GM19455 (cell line): ENCODE data around the gene LMBR1.
"Not testable (repeated sequence)": the region's sequence is repeated elsewhere in the genome, so short reads cannot be mapped to it uniquely, and the experiment has no call there.

Experiments used
- ATAC-seq: cut with Tn5 transposase; IDR thresholded peaks from one replicate; pipeline ENCODE4 v1.9.1; 2021; ENCODE audit not compliant: unreplicated experiment

Gene LMBR1

DNA sequence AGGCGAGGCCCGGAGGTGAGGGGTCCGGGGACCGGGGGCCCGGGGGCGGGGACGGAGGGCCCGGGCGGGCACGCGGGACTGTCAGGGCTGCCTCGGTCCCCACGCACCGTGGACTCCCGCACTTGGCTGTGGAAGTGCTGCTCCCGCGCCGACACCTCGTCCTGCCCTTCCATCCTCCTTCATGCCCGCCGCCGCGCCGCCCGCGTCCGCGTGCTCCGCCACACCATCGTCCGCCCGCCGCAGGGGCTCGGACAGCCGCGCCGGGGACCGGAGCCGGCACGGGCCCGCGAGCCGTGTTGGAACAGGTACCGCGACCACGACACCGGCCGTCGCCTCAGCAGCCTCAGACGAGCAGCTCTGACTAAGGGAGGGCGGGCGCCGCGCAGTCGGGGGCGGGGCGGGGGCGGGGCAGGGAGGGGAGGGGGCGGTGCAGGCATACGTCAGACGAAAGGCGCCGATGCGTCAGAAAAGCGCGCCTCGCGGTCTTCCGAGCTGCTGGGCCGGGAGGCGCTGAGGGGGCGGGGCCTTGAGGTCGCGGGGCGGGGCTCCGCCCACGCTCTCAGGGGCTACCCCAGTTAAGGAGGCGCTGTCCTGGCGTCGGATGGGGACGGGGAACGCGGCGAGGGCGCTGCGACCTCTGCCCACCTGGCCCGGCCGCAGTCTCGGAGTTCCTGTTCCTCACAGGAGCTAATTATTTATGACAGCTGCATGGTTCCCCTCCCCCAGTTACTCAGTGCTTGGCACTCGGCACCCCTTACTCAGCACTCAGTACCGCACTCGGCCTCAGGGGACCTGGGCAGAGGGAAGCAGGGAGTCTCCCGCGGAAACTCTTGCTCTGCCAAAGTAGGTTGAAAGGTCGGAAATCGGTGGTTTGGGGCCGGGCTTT, at the start of gene LMBR1:
Gene LMBR1, minus strand, starts transcription at position 363 of the 886 bp plus-strand sequence. Its CDS starts 190 bp downstream, at position 173.
- peak; percentile 83 for ATAC-seq

DNA sequence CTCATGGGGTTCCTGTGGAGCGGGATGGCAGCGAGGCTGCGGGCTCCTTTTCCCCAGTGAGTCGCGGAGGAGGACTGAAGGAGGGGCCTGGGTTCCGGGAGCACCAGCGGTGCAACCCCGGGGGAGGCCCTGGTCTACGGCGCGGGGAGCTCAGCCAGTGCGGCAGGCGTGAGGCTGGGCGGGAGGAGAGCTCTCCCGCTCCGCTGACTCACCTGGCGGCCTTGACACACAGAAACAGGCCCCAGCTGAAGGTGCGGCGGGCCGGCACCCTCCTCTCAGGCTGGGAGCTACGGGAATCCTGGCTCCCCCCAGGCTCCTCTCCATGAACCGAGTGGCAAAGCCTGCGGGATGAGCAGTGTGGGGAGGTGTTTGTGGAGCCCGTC, 49.7 kb upstream of the LMBR1 start:
- ATAC-seq: no peak

DNA sequence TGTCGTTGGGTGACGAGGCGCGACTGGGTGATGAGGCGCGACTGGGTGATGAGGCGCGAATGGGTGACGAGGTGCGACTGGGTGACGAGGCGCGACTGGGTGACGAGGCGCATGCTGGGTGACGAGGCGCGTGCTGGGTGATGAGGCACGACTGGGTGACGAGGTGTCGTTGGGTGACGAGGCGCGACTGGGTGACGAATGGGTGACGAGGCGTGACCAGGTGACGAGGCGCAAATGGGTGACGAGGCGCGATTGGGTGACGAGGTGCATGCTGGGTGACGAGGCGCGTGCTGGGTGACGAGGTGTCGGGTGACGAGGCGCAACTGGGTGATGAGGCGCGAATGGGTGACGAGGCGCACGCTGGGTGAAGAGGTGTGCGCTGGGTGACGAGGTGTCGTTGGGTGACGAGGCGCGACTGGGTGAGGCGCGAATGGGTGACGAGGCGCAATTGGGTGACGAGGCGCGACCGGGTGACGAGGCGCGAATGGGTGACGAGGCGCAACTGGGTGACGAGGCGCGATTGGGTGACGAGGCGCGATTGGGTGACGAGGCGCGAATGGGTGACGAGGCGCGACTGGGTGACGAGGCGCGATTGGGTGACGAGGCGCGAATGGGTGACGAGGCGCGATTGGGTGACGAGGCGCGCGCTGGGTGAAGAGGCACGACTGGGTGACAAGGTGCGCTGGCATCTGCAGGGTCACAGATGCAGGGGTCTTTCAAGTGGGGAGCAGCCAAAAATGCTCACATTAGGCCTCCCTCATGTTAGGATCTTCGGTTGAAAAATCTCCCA, 48.6 kb upstream of the LMBR1 start:
- no peak for ATAC-seq

DNA sequence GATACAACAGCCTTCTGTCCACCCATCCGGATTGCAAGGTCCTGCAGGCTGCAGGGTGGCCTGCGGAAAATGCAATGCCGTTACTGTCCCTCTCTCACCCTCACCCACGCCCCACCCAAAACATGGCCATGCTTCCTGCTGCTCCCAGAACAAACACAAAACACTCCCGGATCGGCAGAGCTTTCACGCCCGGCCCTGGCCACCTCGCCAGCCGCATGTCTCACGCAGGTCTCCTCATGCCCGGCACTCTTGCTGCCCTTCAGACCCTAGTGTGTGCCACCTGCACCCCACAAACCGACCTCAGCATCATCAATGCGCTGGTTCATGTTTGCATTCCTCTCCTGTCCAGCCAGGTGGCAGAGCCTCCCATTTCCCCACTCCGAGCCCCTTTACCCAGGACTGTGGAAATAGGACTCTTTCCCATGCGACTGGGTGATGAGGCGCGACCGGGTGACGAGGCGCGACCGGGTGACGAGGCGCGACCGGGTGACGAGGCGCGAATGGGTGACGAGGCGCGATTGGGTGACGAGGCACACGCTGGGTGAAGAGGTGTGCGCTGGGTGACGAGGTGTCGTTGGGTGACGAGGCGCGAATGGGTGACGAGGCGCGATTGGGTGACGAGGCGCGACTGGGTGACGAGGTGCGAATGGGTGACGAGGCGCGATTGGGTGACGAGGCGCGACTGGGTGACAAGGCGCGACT, 47.6 kb upstream of the LMBR1 start:
- no peak for ATAC-seq

- not testable (repeated sequence) for ATAC-seq
These were observed 43.8 kb upstream of the LMBR1 start for GRCh38 chr7:156936766-156937165.

- no peak for ATAC-seq
These were observed 42.3 kb upstream of the LMBR1 start for GRCh38 chr7:156935250-156935649.

DNA sequence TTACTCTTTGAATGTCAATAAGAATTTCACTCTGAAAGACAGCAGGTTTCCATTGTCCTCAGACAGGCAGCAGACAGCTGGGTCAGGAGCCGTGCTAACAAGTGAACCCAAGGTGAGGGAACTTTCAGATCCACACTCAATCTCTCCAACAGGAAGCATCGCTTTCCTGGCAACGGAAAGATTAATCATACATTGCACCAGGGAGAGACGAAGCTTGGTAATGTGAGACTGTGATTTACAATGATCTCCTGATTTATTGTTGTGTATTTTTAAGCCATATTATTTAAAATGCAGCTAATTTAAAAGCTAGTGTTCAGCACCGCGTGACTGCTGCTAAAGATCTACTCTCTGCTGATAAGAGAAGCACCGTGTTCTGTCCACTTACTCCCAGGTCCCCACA, 39.0 kb upstream of the LMBR1 start:
- no peak for ATAC-seq

- ATAC-seq: no peak
These were observed 37.0 kb upstream of the LMBR1 start for GRCh38 chr7:156929789-156930539.

GRCh38 chr7:156928406-156928747, 35.4 kb upstream of the LMBR1 start:
- no peak for ATAC-seq

GRCh38 chr7:156927571-156928405, 34.8 kb upstream of the LMBR1 start:
- no peak for ATAC-seq

DNA sequence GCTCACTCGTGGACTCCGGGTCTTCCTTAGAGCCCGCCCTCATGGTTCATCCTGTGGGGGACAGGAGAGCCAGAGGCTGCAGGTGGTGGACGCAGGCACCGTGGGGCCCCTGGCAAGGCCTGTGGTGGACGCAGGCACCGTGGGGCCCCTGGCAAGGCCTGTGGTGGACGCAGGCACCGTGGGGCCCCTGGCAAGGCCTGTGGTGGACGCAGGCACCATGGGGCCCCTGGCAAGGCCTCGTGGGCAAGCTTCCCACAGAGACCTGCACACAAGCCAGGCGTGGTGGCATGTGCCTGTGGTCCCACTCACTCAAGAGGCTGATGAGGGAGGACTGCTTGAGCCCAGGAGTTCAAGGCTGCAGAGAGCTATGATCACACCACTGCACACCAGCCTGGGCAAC, 32.8 kb upstream of the LMBR1 start:
- ATAC-seq: not testable (repeated sequence)

DNA sequence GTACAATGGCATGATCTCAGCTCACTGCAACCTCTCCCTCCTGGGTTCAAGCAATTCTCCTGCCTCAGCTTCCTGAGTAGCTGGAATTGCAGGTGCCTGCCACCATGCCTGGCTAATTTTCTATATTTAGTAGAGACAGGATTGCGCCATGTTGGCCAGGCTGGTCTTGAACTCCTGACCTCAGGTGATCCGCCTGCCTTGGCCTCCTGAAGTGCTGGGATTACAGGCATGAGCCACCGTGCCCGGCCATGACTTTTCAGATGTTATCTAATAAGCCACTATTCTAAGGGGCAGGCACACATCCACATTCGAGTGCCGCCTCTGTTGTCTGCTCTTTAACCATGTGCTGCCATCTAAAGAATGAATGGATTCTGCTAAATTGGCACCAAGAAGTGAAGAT, 29.3 kb upstream of the LMBR1 start:
- ATAC-seq: not testable (repeated sequence)

DNA sequence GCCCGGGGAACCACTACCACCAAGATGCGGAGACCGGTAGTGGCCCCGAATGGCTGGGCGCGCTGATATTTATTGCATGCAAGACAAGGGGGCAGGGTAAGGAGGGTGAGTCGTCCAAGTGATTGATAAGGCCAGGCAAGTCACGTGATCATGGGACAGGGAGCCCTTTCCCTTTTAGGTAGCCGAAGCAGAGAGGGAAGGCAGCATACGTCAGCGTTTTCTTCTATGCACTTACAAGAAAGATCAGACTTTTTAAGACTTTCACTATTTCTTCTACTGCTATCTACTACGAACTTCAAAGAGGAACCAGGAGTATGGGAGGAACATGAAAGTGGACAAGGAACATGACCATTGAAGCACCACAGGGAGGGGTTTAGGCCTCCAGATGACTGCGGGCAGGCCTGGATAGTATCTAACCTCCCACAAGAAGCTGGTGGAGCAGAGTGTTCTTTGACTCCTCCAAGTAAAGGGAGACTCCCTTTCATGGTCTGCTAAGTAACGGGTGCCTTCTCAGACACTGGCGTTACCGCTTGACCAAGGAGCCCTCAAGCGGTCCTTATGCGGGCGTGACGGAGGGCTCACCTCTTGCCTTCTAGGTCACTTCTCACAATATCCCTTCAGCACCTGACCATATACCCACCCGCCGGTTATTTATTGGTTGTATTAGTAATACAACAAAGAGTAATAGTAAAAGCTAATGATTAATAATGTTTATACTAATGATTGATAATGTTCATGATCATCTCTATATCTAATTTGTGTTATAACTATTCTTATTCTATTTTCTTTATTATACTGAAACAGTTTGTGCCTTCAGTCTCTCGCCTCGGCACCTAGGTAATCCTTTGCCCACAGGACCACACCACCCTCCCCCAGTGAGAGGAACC, 27.7 kb upstream of the LMBR1 start:
- ATAC-seq: not testable (repeated sequence)

DNA sequence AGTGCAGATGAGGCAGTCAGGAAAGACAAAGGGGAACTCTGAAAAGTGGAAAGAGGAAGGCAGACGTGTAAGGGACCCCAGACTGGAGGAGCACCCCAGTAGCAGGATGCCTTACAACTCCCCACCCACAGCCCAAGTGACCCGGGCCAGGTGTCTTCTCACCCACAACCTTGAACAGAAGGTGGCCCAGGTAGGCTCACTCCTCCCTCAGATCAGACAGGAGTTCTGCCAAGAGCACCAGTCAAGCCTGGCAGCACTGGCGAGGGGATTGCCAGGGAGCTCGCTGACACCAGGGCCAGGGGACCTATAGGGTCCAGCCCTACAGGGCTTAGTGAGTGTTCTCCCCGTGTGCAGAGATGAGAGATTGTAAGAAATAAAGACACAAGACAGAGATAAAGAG, 27.1 kb upstream of the LMBR1 start:
- no peak for ATAC-seq

DNA sequence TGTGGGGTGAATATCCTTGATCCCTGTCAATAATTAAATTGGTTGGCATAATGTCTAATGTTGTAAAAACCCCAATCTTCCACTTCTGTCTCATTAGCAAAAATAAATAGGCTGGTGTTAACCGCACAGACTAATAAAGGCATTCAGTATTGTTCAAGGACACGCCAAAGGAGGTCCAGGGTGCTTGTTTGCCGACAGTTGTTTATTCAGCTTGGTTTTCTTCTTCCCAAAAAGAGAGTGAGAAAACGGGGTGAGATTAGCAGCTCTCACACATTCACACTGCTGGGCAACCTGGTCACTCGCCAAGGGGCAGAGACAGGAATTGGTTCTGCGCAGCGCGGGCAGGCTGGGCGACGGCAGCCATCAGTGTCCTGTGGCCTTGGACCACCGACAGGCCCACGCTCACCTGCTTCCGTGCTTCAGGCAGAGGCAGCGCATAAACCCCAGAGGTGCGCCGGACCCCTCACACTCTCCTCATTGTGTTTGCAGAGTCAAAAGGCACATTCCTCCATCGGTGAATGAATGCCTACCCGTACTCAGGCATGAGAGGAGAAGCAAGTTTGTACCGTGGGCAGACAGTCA, 26.2 kb upstream of the LMBR1 start:
- ATAC-seq: no peak

- no peak for ATAC-seq
These were observed 25.7 kb upstream of the LMBR1 start for GRCh38 chr7:156918635-156919034.

DNA sequence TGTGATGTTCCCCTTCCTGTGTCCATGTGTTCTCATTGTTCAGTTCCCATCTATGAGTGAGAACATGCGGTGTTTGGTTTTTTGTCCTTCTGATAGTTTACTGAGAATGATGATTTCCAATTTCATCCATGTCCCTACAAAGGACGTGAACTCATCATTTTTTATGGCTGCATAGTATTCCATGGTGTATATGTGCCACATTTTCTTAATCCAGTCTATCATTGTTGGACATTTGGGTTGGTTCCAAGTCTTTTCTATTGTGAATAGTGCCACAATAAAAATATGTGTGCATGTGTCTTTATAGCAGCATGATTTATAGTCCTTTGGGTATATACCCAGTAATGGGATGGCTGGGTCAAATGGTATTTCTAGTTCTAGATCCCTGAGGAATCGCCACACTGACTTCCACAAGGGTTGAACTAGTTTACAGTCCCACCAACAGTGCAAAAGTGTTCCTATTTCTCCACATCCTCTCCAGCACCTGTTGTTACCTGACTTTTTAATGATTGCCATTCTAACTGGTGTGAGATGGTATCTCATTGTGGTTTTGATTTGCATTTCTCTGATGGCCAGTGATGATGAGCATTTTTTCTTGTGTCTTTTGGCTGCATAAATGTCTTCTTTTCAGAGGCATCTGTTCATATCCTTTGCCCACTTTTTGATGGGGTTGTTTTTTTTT, 16.7 kb upstream of the LMBR1 start:
- not testable (repeated sequence) for ATAC-seq

GRCh38 chr7:156907656-156908055, 14.7 kb upstream of the LMBR1 start:
- ATAC-seq: no peak
